HUES64 (cell line): Measurements from ENCODE around the gene CFAP299.

Experiments
- H3K27ac ChIP-seq: 2 replicates; pipeline ENCODE4 v1.7.0; 2013; ENCODE audit warnings: low read depth, low read length, inconsistent platforms
- H3K27me3 ChIP-seq: 2 replicates; pipeline ENCODE4 v1.6.1; 2013; ENCODE audit warnings: mild to moderate bottlenecking, low read length; ENCODE audit not compliant: insufficient read depth
- H3K36me3 ChIP-seq: 2 replicates; pipeline ENCODE4 v1.6.1; 2013; ENCODE audit warnings: mild to moderate bottlenecking, low read length; ENCODE audit not compliant: insufficient read depth
- H3K4me1 ChIP-seq: 2 replicates; pipeline ENCODE4 v1.6.1; 2013; ENCODE audit warnings: mild to moderate bottlenecking, low read length, moderate library complexity; ENCODE audit not compliant: insufficient read depth
- H3K4me3 ChIP-seq: 2 replicates; pipeline ENCODE4 v1.5.1; 2013; ENCODE audit warnings: mild to moderate bottlenecking, low read length, moderate library complexity
- H3K9ac ChIP-seq: 2 replicates; pipeline ENCODE4 v1.6.1; 2013; ENCODE audit warnings: mild to moderate bottlenecking, low read depth, low read length
- H3K9me3 ChIP-seq: 2 replicates; pipeline ENCODE4 v1.6.1; 2013; ENCODE audit warnings: low read depth, low read length; ENCODE audit not compliant: insufficient read depth
- WGBS: fragments of 150-250, 120-280 bp; methylation state at CpG from one replicate; pipeline ENCODE4 v1.1.7; 2013; ENCODE audit warnings: missing lambda C conversion rate; 5-methylcytosine and 5-hydroxymethylcytosine counted together

Gene CFAP299

GRCh38 chr4:80831383-80832361 lies 496.1 kb downstream of the CFAP299 start:
- H3K4me3 ChIP-seq = no peak overlapping the region
- WGBS = 98% methylated on average over 4 of the region's 5 CpGs

GRCh38 chr4:80839281-80839680 lies 503.8 kb downstream of the CFAP299 start:
- Histone ChIP-seq H3K9me3 (no peaks in the 10 kb centered on the region), H3K27ac (no peak overlapping the region), H3K4me1 (no peaks in the 10 kb centered on the region), H3K9ac (no peak overlapping the region), H3K27me3 (no peaks in the 10 kb centered on the region), H3K36me3 (no peaks in the 10 kb centered on the region), H3K4me3 (no peak overlapping the region)
- WGBS = 94% methylated on average over 1 of the region's 1 CpG

More at GRCh38 chr4:80831383-80832361, 496.1 kb downstream of the CFAP299 start:
- Histone ChIP-seq H3K9ac (no peak overlapping the region), H3K9me3 (no peaks in the 10 kb centered on the region), H3K4me1 (no peaks in the 10 kb centered on the region), H3K27me3 (no peaks in the 10 kb centered on the region), H3K36me3 (no peaks in the 10 kb centered on the region), H3K27ac (no peak overlapping the region)

- no peak overlapping the region for H3K4me3 ChIP-seq
- no peak overlapping the region for H3K27ac ChIP-seq
- H3K4me1 ChIP-seq = no peaks in the 10 kb centered on the region
Measured at GRCh38 chr4:80839792-80840191, 504.3 kb downstream of the CFAP299 start.

GRCh38 chr4:80840396-80840795 lies 504.9 kb downstream of the CFAP299 start:
- Histone ChIP-seq H3K27ac (no peak overlapping the region), H3K9ac (no peak overlapping the region), H3K4me3 (no peak overlapping the region), H3K27me3 (no peaks in the 10 kb centered on the region), H3K9me3 (no peaks in the 10 kb centered on the region), H3K36me3 (no peaks in the 10 kb centered on the region), H3K4me1 (no peaks in the 10 kb centered on the region)
- 83% methylated on average over 1 of the region's 1 CpG for WGBS

More at GRCh38 chr4:80839792-80840191, 504.3 kb downstream of the CFAP299 start:
- no peaks in the 10 kb centered on the region for H3K27me3 ChIP-seq
- H3K36me3 ChIP-seq = no peaks in the 10 kb centered on the region
- no peaks in the 10 kb centered on the region for H3K9me3 ChIP-seq
- H3K9ac ChIP-seq = no peak overlapping the region

- WGBS = 100% methylated on average over 2 of the region's 2 CpGs
- H3K4me1 ChIP-seq = no peaks in the 10 kb centered on the region
- H3K27me3 ChIP-seq = no peaks in the 10 kb centered on the region
- no peak overlapping the region for H3K9ac ChIP-seq
- H3K4me3 ChIP-seq = no peak overlapping the region
- no peak overlapping the region for H3K27ac ChIP-seq
- no peaks in the 10 kb centered on the region for H3K9me3 ChIP-seq
- H3K36me3 ChIP-seq = no peaks in the 10 kb centered on the region
Measured at GRCh38 chr4:80841587-80842281, 506.2 kb downstream of the CFAP299 start.

GRCh38 chr4:80846210-80846609 lies 510.7 kb downstream of the CFAP299 start:
- Histone ChIP-seq H3K9ac (no peak overlapping the region), H3K4me1 (no peaks in the 10 kb centered on the region), H3K27ac (no peak overlapping the region), H3K9me3 (no peaks in the 10 kb centered on the region), H3K27me3 (no peaks in the 10 kb centered on the region), H3K4me3 (no peak overlapping the region), H3K36me3 (no peaks in the 10 kb centered on the region)

- no peak overlapping the region for H3K4me3 ChIP-seq
- H3K27ac ChIP-seq = no peak overlapping the region
- no peak overlapping the region for H3K9ac ChIP-seq
- WGBS = 80% methylated on average over 2 of the region's 2 CpGs
- H3K36me3 ChIP-seq = no peaks in the 10 kb centered on the region
- H3K27me3 ChIP-seq = no peaks in the 10 kb centered on the region
- no peaks in the 10 kb centered on the region for H3K9me3 ChIP-seq
- H3K4me1 ChIP-seq = no peaks in the 10 kb centered on the region
Measured at GRCh38 chr4:80852061-80852460, 516.5 kb downstream of the CFAP299 start.

GRCh38 chr4:80873571-80873970 lies 538.0 kb downstream of the CFAP299 start:
- WGBS = 100% methylated on average over 1 of the region's 1 CpG
- no peak overlapping the region for H3K9ac ChIP-seq
- H3K27me3 ChIP-seq = no peaks in the 10 kb centered on the region
- H3K4me3 ChIP-seq = no peak overlapping the region
- H3K9me3 ChIP-seq = no peaks in the 10 kb centered on the region
- H3K36me3 ChIP-seq = no peaks in the 10 kb centered on the region
- H3K27ac ChIP-seq = no peak overlapping the region
- H3K4me1 ChIP-seq = no peaks in the 10 kb centered on the region

GRCh38 chr4:80874979-80875378 lies 539.4 kb downstream of the CFAP299 start:
- Histone ChIP-seq H3K36me3 (no peaks in the 10 kb centered on the region), H3K27ac (no peak overlapping the region), H3K27me3 (no peaks in the 10 kb centered on the region), H3K9me3 (no peaks in the 10 kb centered on the region), H3K4me1 (no peaks in the 10 kb centered on the region), H3K9ac (no peak overlapping the region), H3K4me3 (no peak overlapping the region)
- WGBS = 100% methylated on average over 2 of the region's 2 CpGs

GRCh38 chr4:80875642-80876041 lies 540.1 kb downstream of the CFAP299 start:
- WGBS = 97% methylated on average over 3 of the region's 3 CpGs

GRCh38 chr4:80876810-80877209 lies 541.3 kb downstream of the CFAP299 start:
- no peak overlapping the region for H3K9ac ChIP-seq
- H3K36me3 ChIP-seq = no peaks in the 10 kb centered on the region
- H3K4me1 ChIP-seq = no peaks in the 10 kb centered on the region
- H3K9me3 ChIP-seq = no peaks in the 10 kb centered on the region
- H3K27ac ChIP-seq = no peak overlapping the region
- H3K27me3 ChIP-seq = no peaks in the 10 kb centered on the region
- H3K4me3 ChIP-seq = no peak overlapping the region

More at GRCh38 chr4:80875642-80876041, 540.1 kb downstream of the CFAP299 start:
- no peaks in the 10 kb centered on the region for H3K4me1 ChIP-seq
- no peaks in the 10 kb centered on the region for H3K36me3 ChIP-seq
- H3K9ac ChIP-seq = no peak overlapping the region
- H3K9me3 ChIP-seq = no peaks in the 10 kb centered on the region
- no peak overlapping the region for H3K27ac ChIP-seq
- no peak overlapping the region for H3K4me3 ChIP-seq
- no peaks in the 10 kb centered on the region for H3K27me3 ChIP-seq
